Endothelial cell of umbilical vein (primary cell): ENCODE measurements around the gene LILRB5. TPM values are rescaled to one million over a fixed set of nuclear protein-coding genes. Genes with fewer than 3 reads are reported as not detected.

Experiments
- BruUV-seq: library from RNA; stranded (reverse); fragments of 400-500 nt; replicated peaks from 2 replicates; lab custom pipeline; 2021; lab: Mats Ljungman, UMichigan
- CTCF ChIA-PET: fragments of 300-600, 350-600 bp; sonication (Branson Sonifier 250); formaldehyde crosslinking; loops from one replicate; lab custom pipeline; 2021; ENCODE audit warnings: antibody characterized with exemption, inconsistent platforms; lab: Charles Lee
- POLR2A ChIA-PET: fragments of 300-600, 350-600 bp; sonication (Branson Sonifier 250); formaldehyde crosslinking; loops from one replicate; lab custom pipeline; 2021; ENCODE audit warnings: antibody characterized with exemption, inconsistent platforms; lab: Charles Lee
- DNase-seq: peaks from one replicate; pipeline ENCODE4 v3.0.0-alpha.2; 2011; ENCODE audit warnings: low read depth, low spot score
- FAIRE-seq: peaks from 2 replicates; lab custom pipeline; 2011; peaks lifted over from hg19 to GRCh38; lab: Jason Lieb, UNC
- H2AFZ ChIP-seq: 2 replicates; pipeline ENCODE4 v1.6.0; 2012; ENCODE audit warnings: low read depth, low read length, control low read depth, inconsistent platforms
- H3K27ac ChIP-seq: 2 replicates; pipeline ENCODE4 v1.5.1; 2011; ENCODE audit warnings: low read depth, mild to moderate bottlenecking, control low read depth, low read length, moderate library complexity; ENCODE audit not compliant: insufficient read depth
- H3K27me3 ChIP-seq, 2 experiments: 2 replicates each; pipeline versions ENCODE4 v1.6.0 to v1.6.1; 2011; ENCODE audit warnings: low read length in 2 of 2, mixed read lengths in 1 of 2; ENCODE audit not compliant: control insufficient read depth in 2 of 2, insufficient read depth in 2 of 2
- H3K36me3 ChIP-seq, 2 experiments: 2 replicates in 1 of 2; 3 replicates in 1 of 2; pipeline ENCODE4 v1.5.1; 2011; ENCODE audit warnings: low read length in 2 of 2, mild to moderate bottlenecking in 1 of 2, moderate library complexity in 1 of 2; ENCODE audit not compliant: control insufficient read depth in 2 of 2, insufficient read depth in 2 of 2; ENCODE audit errors: extremely low read depth in 1 of 2
- H3K4me1 ChIP-seq: 3 replicates; pipeline ENCODE4 v1.5.1; 2011; ENCODE audit warnings: mild to moderate bottlenecking, low read length; ENCODE audit not compliant: control insufficient read depth, insufficient read depth; ENCODE audit errors: extremely low read depth
- H3K4me2 ChIP-seq: 2 replicates; pipeline ENCODE4 v1.6.1; 2011; ENCODE audit warnings: low read length, control low read depth, mixed read lengths; ENCODE audit not compliant: insufficient read depth
- H3K4me3 ChIP-seq, 3 experiments: fragments of 200-600 bp in 1 of 3; sonication (generic), shearing (Covaris generic) in 1 of 3; replicated peaks in 1 of 3; 2 replicates each; pipeline ENCODE4 v1.5.1; 2011 to 2016; ENCODE audit warnings: control low read depth in 3 of 3, low read length in 3 of 3, mild to moderate bottlenecking in 2 of 3, inconsistent platforms in 1 of 3, low read depth in 1 of 3, moderate library complexity in 1 of 3; ENCODE audit not compliant: insufficient read depth in 1 of 3
- H3K79me2 ChIP-seq: 2 replicates; pipeline ENCODE4 v1.6.0; 2012; ENCODE audit warnings: low read length, inconsistent platforms; ENCODE audit not compliant: control insufficient read depth, insufficient read depth
- H3K9ac ChIP-seq: replicated peaks from 2 replicates; pipeline ENCODE3; 2011; ENCODE audit warnings: low read length, control low read depth; ENCODE audit not compliant: insufficient read depth; ENCODE audit errors: extremely low read depth
- H3K9me1 ChIP-seq: replicated peaks from 3 replicates; pipeline ENCODE4 v1.6.0; 2011; ENCODE audit warnings: mild to moderate bottlenecking, low read length; ENCODE audit not compliant: control insufficient read depth, insufficient read depth; ENCODE audit errors: extremely low read depth
- H3K9me3 ChIP-seq: replicated peaks from 2 replicates; pipeline ENCODE4 v1.5.1; 2012; ENCODE audit warnings: low read length, inconsistent platforms; ENCODE audit not compliant: control insufficient read depth, insufficient read depth
- H4K20me1 ChIP-seq: replicated peaks from 2 replicates; pipeline ENCODE3; 2011; ENCODE audit warnings: mild to moderate bottlenecking, low read length; ENCODE audit not compliant: control insufficient read depth, insufficient read depth; ENCODE audit errors: extremely low read depth
- EZH2 ChIP-seq: IDR thresholded peaks from 2 replicates; pipeline ENCODE4 v1.6.1; 2012; ENCODE audit warnings: borderline replicate concordance, low read depth, mild to moderate bottlenecking, moderate library complexity, low read length, inconsistent platforms; ENCODE audit not compliant: severe bottlenecking
- FOS ChIP-seq: IDR thresholded peaks from 2 replicates; pipeline ENCODE4 v1.6.1; 2011; ENCODE audit warnings: mild to moderate bottlenecking, low read length, moderate library complexity, borderline replicate concordance; ENCODE audit not compliant: insufficient read depth
- GATA2 ChIP-seq: IDR thresholded peaks from 2 replicates; pipeline ENCODE4 v1.7.0; 2011; ENCODE audit warnings: low read depth, mild to moderate bottlenecking, moderate library complexity, mixed read lengths, low read length; ENCODE audit not compliant: insufficient read length, insufficient read depth
- JUN ChIP-seq: IDR thresholded peaks from 2 replicates; pipeline ENCODE4 v1.6.1; 2011; ENCODE audit warnings: borderline replicate concordance, low read depth; ENCODE audit not compliant: insufficient read length, insufficient read depth
- MYC ChIP-seq: IDR thresholded peaks from one replicate; pipeline ENCODE4 v1.6.1; 2011; ENCODE audit warnings: mild to moderate bottlenecking, low read depth, low read length
- POLR2A ChIP-seq: IDR thresholded peaks from 2 replicates; pipeline ENCODE4 v1.6.1; 2012; ENCODE audit warnings: low read depth, mild to moderate bottlenecking, control low read depth, low read length
- POLR2AphosphoS5 ChIP-seq: IDR thresholded peaks from 2 replicates; pipeline ENCODE4 v1.6.1; 2012; ENCODE audit warnings: low read depth, mild to moderate bottlenecking, control low read depth, low read length, moderate library complexity; ENCODE audit not compliant: insufficient read depth
- dilution Hi-C: fragments of 300-500 bp; cut with MboI; formaldehyde crosslinking; loops from one replicate; pipeline ENCODE4 v1.15.0; 2019; ENCODE audit warnings: low sequenced_read_pairs; ENCODE audit not compliant: extremely low pct_ligation_motif_present
- intact Hi-C: fragments of 100-400 bp; cut with micrococcal nuclease; formaldehyde crosslinking; loops from one replicate; pipeline ENCODE4 v1.10.0; 2022
- polyA plus RNA-seq, 4 experiments: library from polyadenylated mRNA; depleted of rRNA in 3 of 4; stranded (reverse) in 3 of 4; unstranded in 1 of 4; fragments of >200 nt; gene quantifications; 2 replicates each; pipeline versions ENCODE4 v1.2.1 to v1.2.3, GENCODE V29; 2011 to 2012; ENCODE audit warnings: missing spikeins in 1 of 4
- total RNA-seq: library from RNA; stranded (reverse); gene quantifications from 2 replicates; pipeline ENCODE4 v1.2.3, GENCODE V29; 2021
- TF ChIP-seq, protein P1 (sequence below): IDR thresholded peaks from 2 replicates; pipeline ENCODE4 v1.6.1; 2011; ENCODE audit not compliant: insufficient read depth, insufficient read length
- TF ChIP-seq, protein P2 (sequence below), 2 donors: IDR thresholded peaks; 1 replicate in 1 of 2; 2 replicates in 1 of 2; pipeline ENCODE4 v1.5.1; 2011; ENCODE audit warnings: low read length in 2 of 2, mild to moderate bottlenecking in 2 of 2, moderate library complexity in 2 of 2, control low read depth in 1 of 2, inconsistent platforms in 1 of 2, low read depth in 1 of 2; ENCODE audit not compliant: insufficient read depth in 1 of 2; ENCODE audit errors: extremely low read depth in 1 of 2

The LILRB5 gene
- total and polyA plus RNA-seq, 2 donors (not counting 3 experiments of a cell fraction or from before 2014, with no cell fraction given): not detected

DNA sequence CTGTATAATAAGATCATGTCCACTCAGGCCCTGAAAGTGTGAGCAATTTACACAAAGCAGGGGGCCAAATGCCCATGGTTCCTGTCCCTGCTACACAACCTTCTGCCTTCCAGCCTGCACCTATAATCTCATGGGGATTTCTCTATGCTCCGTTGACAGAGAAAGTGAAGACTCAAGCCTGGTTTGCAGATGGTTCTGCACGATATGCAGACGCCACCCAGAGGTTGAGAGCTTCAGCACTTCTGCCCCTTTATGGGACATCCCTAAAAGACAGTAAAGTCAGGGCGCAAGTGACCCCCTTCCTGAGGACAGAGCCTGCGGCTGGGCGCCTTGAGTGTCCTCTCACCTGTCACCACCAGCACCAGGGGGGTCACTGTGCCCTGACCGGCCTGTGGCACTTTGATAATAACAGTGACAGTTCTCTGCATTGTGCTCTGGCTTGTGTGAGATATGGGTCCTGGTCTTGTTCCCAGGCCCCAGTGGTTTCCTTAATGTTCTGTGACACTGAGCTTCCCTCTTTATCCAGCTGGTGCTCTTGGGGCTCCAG, 40.8 kb upstream of the LILRB5 start:
- Histone ChIP-seq H4K20me1 (no peaks in the 10 kb centered on the region), H3K27me3 (no peaks in the 10 kb centered on the region), H3K4me3 (no peak overlapping the region), H3K9me1 (no peaks in the 10 kb centered on the region), H3K4me1 (no peaks in the 10 kb centered on the region), H3K9me3 (no peaks in the 10 kb centered on the region), H2AFZ (no peak overlapping the region), H3K4me2 (no peak overlapping the region), H3K36me3 (no peaks in the 10 kb centered on the region), H3K79me2 (no peaks in the 10 kb centered on the region), H3K27ac (no peak overlapping the region), H3K9ac (no peak overlapping the region)
- dilution Hi-C loops (no loop called here), intact Hi-C loops (loop anchor here (5.0 kb wide), 1 partner anchor 334 kb away; the partner anchor contains the start of gene LILRB1)
- no peak for DNase-seq
- no TSS peak for BruUV-seq
- no peak for FAIRE-seq
- TF ChIP-seq MYC (no peak), JUN (no peak), GATA2 (no peak), FOS (no peak), EZH2 (no peak), POLR2AphosphoS5 (no peak), POLR2A (no peak)
- TF ChIP-seq, protein P1, sequence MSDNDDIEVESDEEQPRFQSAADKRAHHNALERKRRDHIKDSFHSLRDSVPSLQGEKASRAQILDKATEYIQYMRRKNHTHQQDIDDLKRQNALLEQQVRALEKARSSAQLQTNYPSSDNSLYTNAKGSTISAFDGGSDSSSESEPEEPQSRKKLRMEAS: no peak
- TF ChIP-seq, protein P2, sequence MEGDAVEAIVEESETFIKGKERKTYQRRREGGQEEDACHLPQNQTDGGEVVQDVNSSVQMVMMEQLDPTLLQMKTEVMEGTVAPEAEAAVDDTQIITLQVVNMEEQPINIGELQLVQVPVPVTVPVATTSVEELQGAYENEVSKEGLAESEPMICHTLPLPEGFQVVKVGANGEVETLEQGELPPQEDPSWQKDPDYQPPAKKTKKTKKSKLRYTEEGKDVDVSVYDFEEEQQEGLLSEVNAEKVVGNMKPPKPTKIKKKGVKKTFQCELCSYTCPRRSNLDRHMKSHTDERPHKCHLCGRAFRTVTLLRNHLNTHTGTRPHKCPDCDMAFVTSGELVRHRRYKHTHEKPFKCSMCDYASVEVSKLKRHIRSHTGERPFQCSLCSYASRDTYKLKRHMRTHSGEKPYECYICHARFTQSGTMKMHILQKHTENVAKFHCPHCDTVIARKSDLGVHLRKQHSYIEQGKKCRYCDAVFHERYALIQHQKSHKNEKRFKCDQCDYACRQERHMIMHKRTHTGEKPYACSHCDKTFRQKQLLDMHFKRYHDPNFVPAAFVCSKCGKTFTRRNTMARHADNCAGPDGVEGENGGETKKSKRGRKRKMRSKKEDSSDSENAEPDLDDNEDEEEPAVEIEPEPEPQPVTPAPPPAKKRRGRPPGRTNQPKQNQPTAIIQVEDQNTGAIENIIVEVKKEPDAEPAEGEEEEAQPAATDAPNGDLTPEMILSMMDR (IDR thresholded peaks at IDR 0.05; ENCODE audit: extremely low read depth in 1 of 2, insufficient read depth in 1 of 2, low read depth in 1 of 2, low read length in 2 of 2): no peak
- POLR2A ChIA-PET: no interaction called here
- CTCF ChIA-PET: interaction anchor here (1.3 to 1.8 kb wide), 2 partner anchors 10 to 32 kb away, joined by 4 to 5 read pairs; no protein-coding TSS in a partner anchor
